ENCODE measurements around the gene PDE4B. TPM values are rescaled to one million over a fixed set of nuclear protein-coding genes. Genes with fewer than 3 reads are reported as not detected.

The PDE4B gene
- total RNA-seq, 1 donor from 2014 or later: 1.2 TPM

DNA sequence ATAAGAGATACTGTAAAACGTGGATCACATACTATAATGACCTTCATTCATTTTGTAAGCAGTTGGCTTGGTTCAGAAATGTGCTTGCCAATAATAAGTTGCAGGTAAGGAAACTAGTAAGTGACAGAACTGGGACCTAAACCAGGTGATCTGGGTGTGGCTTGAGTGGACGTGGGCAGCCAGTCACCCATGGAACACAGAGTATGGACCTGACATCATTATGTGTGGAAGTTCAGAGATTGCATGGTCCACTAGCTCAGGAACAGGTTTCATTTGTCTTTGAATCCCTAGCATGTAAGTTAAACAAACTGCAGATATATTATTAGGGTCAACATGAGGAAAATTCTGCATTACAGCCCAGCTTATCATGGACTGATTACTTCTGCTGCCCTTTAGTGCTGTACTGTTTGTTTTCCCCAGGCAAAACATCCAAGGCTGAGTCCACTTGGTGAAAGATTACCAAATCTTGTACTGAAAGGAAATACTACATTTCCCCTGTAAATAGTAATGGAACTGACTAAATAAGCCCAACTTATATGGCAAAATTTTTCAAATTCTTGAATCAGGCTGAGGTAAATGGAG is 414.0 kb downstream of the PDE4B start:
- Histone ChIP-seq H3K9me3 (ENCODE audit: low read depth) (no peaks in the 10 kb centered on the region), H3K4me2 (no peak overlapping the region), H3K79me2 (ENCODE audit: low read depth) (no peaks in the 10 kb centered on the region), H3K27me3 (no peaks in the 10 kb centered on the region), H3K4me1 (no peaks in the 10 kb centered on the region), H3K4me3 (no peak overlapping the region), H4K20me1 (ENCODE audit: low read depth) (no peaks in the 10 kb centered on the region), H3F3A (ENCODE audit: low read depth) (no peaks in the 10 kb centered on the region), H3K27ac (no peak overlapping the region), H3K36me3 (no peaks in the 10 kb centered on the region), H3K9ac (no peak overlapping the region), H2AFZ (replicated peaks) (no peak overlapping the region)
- Mint-ChIP-seq H3K27me3 (ENCODE audit: insufficient read depth, low read depth) (no peaks in the 10 kb centered on the region), H3K36me3 (peaks cover 7% of the 10 kb centered on the region), H3K27ac (no peak overlapping the region), H3K9me3 (peaks cover 28% of the 10 kb centered on the region), H3K4me1 (no peaks in the 10 kb centered on the region), H3K4me3 (no peak overlapping the region)
- DNase-seq (ENCODE audit: low spot score): no peak
- no peak for TF ChIP-seq EZH2 (IDR thresholded peaks at IDR 0.05)
- TF ChIP-seq EZH2phosphoT487 (IDR thresholded peaks at IDR 0.05): no peak
- TF ChIP-seq, protein P1, sequence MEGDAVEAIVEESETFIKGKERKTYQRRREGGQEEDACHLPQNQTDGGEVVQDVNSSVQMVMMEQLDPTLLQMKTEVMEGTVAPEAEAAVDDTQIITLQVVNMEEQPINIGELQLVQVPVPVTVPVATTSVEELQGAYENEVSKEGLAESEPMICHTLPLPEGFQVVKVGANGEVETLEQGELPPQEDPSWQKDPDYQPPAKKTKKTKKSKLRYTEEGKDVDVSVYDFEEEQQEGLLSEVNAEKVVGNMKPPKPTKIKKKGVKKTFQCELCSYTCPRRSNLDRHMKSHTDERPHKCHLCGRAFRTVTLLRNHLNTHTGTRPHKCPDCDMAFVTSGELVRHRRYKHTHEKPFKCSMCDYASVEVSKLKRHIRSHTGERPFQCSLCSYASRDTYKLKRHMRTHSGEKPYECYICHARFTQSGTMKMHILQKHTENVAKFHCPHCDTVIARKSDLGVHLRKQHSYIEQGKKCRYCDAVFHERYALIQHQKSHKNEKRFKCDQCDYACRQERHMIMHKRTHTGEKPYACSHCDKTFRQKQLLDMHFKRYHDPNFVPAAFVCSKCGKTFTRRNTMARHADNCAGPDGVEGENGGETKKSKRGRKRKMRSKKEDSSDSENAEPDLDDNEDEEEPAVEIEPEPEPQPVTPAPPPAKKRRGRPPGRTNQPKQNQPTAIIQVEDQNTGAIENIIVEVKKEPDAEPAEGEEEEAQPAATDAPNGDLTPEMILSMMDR (IDR thresholded peaks at IDR 0.05): no peak

DNA sequence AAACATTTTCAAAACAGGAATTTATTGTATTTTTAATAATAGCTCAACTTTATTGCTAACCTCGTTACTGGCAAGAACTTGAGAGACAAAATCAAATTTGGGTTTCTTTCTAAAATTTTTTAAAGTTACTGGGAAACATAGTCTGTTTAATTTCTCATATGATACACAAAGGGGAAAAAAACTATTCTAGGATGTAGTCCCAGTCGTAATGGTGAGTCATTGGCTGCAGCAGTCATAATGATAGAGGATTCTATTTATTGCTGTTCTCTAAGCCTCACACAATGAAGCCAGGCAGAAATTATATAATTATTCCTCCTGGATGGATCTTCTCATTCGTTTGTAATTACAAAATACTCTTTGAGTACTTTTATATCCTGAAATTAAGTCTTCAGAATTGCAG is 414.8 kb downstream of the PDE4B start:
- Histone ChIP-seq H3K9ac (no peak overlapping the region), H3K36me3 (no peaks in the 10 kb centered on the region), H3F3A (ENCODE audit: low read depth) (no peaks in the 10 kb centered on the region), H3K4me1 (no peaks in the 10 kb centered on the region), H3K27ac (no peak overlapping the region), H3K9me3 (ENCODE audit: low read depth) (no peaks in the 10 kb centered on the region), H2AFZ (replicated peaks) (no peak overlapping the region), H3K4me3 (no peak overlapping the region), H4K20me1 (ENCODE audit: low read depth) (no peaks in the 10 kb centered on the region), H3K79me2 (ENCODE audit: low read depth) (no peaks in the 10 kb centered on the region), H3K4me2 (no peak overlapping the region), H3K27me3 (no peaks in the 10 kb centered on the region)
- H3K36me3 Mint-ChIP-seq: peaks cover 7% of the 10 kb centered on the region
- TF ChIP-seq, protein P1 (IDR thresholded peaks at IDR 0.05): no peak
- TF ChIP-seq EZH2phosphoT487 (IDR thresholded peaks at IDR 0.05) (no peak), EZH2 (IDR thresholded peaks at IDR 0.05) (no peak)
- H3K4me1 Mint-ChIP-seq: no peaks in the 10 kb centered on the region
- H3K4me3 Mint-ChIP-seq: no peak overlapping the region
- H3K27ac Mint-ChIP-seq: no peak overlapping the region
- H3K9me3 Mint-ChIP-seq: peaks cover 24% of the 10 kb centered on the region
- no peak for DNase-seq (ENCODE audit: low spot score)
- H3K27me3 Mint-ChIP-seq (ENCODE audit: insufficient read depth, low read depth): no peaks in the 10 kb centered on the region

DNA sequence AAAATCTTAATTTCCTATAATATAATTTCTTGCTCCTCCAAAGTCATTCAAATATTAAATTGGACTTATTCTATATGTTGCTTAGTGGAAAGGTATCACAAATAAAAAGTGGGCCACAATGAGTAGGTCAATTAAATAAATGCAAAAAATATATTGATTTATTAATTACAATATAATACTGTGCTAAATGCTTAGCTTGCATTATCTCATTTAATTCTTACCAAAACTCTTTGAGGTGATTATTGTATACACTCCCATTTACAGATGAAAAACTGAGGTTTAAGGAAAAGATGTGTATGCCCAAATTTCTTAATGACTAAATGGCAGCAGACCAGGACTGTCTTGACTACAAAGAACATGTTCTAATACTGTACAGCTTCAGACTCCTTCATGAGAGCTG is 415.9 kb downstream of the PDE4B start:
- peaks cover 14% of the 10 kb centered on the region for H3K9me3 Mint-ChIP-seq
- no peak overlapping the region for H3K27ac ChIP-seq
- no peaks in the 10 kb centered on the region for H3F3A ChIP-seq (ENCODE audit: low read depth)
- no peaks in the 10 kb centered on the region for H4K20me1 ChIP-seq (ENCODE audit: low read depth)
- H2AFZ ChIP-seq (replicated peaks): no peak overlapping the region
- no peaks in the 10 kb centered on the region for H3K27me3 Mint-ChIP-seq (ENCODE audit: insufficient read depth, low read depth)
- no peaks in the 10 kb centered on the region for H3K79me2 ChIP-seq (ENCODE audit: low read depth)
- no peaks in the 10 kb centered on the region for H3K9me3 ChIP-seq (ENCODE audit: low read depth)
- peaks cover 5% of the 10 kb centered on the region for H3K36me3 Mint-ChIP-seq
- no peaks in the 10 kb centered on the region for H3K27me3 ChIP-seq
- no peaks in the 10 kb centered on the region for H3K4me1 Mint-ChIP-seq
- H3K27ac Mint-ChIP-seq: no peak overlapping the region
- no peak for DNase-seq (ENCODE audit: low spot score)
- no peak overlapping the region for H3K4me3 Mint-ChIP-seq
- H3K4me1 ChIP-seq: no peaks in the 10 kb centered on the region
- TF ChIP-seq EZH2phosphoT487 (IDR thresholded peaks at IDR 0.05) (no peak), EZH2 (IDR thresholded peaks at IDR 0.05) (no peak)
- TF ChIP-seq, protein P1 (IDR thresholded peaks at IDR 0.05): no peak
- no peaks in the 10 kb centered on the region for H3K36me3 ChIP-seq
- no peak overlapping the region for H3K9ac ChIP-seq
- no peak overlapping the region for H3K4me2 ChIP-seq
- H3K4me3 ChIP-seq: no peak overlapping the region
